H1 (cell line): ENCODE measurements around the gene NR2F2. TPM values are rescaled to one million over a fixed set of nuclear protein-coding genes. Genes with fewer than 3 reads are reported as not detected.

Experiments used
- BCL11A ChIP-seq, 2 experiments: IDR thresholded peaks; one replicate each; pipeline ENCODE4 v1.6.1; 2011; ENCODE audit warnings: low read depth in 2 of 2, low read length in 2 of 2, mild to moderate bottlenecking in 2 of 2
- CBX5 ChIP-seq: fragments of 300-800, 300-1000 bp; sonication (generic); IDR thresholded peaks from 2 replicates; pipeline ENCODE4 v1.7.1; 2016; ENCODE audit warnings: antibody characterized with exemption, low read length, low read depth
- CTBP2 ChIP-seq: IDR thresholded peaks from 2 replicates; pipeline ENCODE4 v1.7.0; 2011; ENCODE audit warnings: borderline replicate concordance, mild to moderate bottlenecking, moderate library complexity, mixed read lengths, low read length; ENCODE audit not compliant: insufficient read depth, insufficient read length
- EZH2 ChIP-seq: fragments of 200-600 bp; sonication (generic); IDR thresholded peaks from 2 replicates; pipeline ENCODE4 v1.7.1; 2012; ENCODE audit warnings: low read depth, mild to moderate bottlenecking, moderate library complexity, low read length, inconsistent platforms; ENCODE audit not compliant: severe bottlenecking
- GABPA ChIP-seq: IDR thresholded peaks from 2 replicates; pipeline ENCODE4 v1.6.1; 2011; ENCODE audit warnings: mild to moderate bottlenecking, low read length, moderate library complexity, borderline replicate concordance; ENCODE audit not compliant: insufficient read depth
- NANOG ChIP-seq: IDR thresholded peaks from 2 replicates; pipeline ENCODE4 v1.6.1; 2011; ENCODE audit warnings: low read length, low read depth, mild to moderate bottlenecking, inconsistent platforms; ENCODE audit not compliant: insufficient read depth, poor library complexity, severe bottlenecking
- RXRA ChIP-seq: IDR thresholded peaks from 2 replicates; pipeline ENCODE4 v1.6.1; 2011; ENCODE audit warnings: low read depth, mild to moderate bottlenecking, low read length, moderate library complexity; ENCODE audit not compliant: insufficient read depth
- polyA plus RNA-seq, 7 experiments: library from polyadenylated mRNA; depleted of rRNA in 3 of 7; stranded (reverse) in 5 of 7; unstranded in 2 of 7; fragments of >200 nt in 5 of 7; fragments of 200-250 nt in 2 of 7; gene quantifications; 1 replicate in 5 of 7; 2 replicates in 1 of 7; 4 replicates in 1 of 7; pipeline versions ENCODE4 v1.2.1 to v1.2.3, GENCODE V29; 2011 to 2013; ENCODE audit warnings: missing spikeins in 2 of 7, mixed read lengths in 2 of 7
- total RNA-seq: library from RNA; stranded (reverse); fragmentation: NEBNext Ultra II Directional; extraction: Animal tissue kit (Norgen Biotek cat#: 25700); gene quantifications from 2 replicates; pipeline ENCODE4 v1.2.1, GENCODE V29; 2021
- TF ChIP-seq, protein P1 (sequence below): IDR thresholded peaks from 2 replicates; pipeline ENCODE4 v1.6.1; 2012; ENCODE audit warnings: low read length, inconsistent platforms

NR2F2 gene
- total and polyA plus RNA-seq, 2 of the 8 experiments (the other 6 are each of a cell fraction or from before 2014, with no cell fraction given) = 0.03 TPM; not detected in 1

DNA sequence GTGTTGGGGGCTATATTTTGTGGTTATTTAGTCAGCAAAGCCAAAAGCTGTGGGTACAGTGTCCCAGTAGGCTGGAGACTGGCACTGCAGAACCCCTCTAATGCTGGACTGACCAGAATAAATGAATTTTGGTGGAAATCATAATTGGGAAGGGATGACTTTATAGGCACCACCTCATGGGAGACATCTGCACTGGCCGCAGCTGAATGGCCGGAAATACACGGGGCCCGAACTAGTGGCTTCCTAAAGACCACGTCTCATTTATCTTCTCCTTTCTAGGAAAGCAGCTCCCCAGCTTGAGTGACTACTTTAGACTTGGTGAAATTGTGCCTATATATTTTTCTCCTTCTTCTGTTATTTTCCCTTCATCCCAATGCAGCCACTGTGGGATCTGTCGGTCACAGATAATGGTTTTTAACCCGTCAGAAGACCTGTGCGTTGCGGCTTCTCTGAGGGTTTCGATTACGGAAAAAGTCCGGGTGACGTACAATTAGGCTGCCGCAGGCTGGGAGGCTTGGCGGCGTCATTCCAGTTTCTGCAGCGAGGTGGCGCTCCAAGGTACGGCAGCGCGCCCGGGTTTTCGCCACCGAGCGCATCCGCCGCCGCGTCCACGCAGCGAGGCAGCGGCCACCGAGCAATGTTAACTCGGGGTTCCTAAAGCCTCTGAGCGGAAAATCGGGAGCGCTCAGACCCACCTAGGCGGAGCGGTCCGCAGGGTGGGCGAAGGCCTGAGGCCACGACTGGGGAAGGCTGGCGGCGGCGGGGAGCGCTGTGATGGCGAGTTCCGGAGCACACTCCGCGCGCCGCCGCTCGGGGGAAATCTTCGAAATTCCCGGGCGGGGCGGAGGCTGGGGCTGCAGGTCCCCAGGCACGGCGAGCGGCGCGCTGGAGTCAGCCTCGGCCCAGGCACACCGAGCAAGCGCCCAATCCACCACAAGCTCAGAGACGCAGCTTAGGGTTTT lies 26.3 kb downstream of the NR2F2 start (continued):
- TF ChIP-seq EZH2 (peak; percentile 72), RXRA (no peak), GABPA (0 out of 2 replicates have a peak, but pooled peaks have one; percentile 17), BCL11A (IDR thresholded peaks at IDR 0.05; ENCODE audit: low read depth in 2 of 2, low read length in 2 of 2) (no peak), NANOG (no peak), CBX5 (no peak), CTBP2 (peak; percentile 54)
- TF ChIP-seq, protein P1, sequence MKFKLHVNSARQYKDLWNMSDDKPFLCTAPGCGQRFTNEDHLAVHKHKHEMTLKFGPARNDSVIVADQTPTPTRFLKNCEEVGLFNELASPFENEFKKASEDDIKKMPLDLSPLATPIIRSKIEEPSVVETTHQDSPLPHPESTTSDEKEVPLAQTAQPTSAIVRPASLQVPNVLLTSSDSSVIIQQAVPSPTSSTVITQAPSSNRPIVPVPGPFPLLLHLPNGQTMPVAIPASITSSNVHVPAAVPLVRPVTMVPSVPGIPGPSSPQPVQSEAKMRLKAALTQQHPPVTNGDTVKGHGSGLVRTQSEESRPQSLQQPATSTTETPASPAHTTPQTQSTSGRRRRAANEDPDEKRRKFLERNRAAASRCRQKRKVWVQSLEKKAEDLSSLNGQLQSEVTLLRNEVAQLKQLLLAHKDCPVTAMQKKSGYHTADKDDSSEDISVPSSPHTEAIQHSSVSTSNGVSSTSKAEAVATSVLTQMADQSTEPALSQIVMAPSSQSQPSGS = no peak
